Fibroblast of the aortic adventitia (primary cell): ENCODE data around the gene SMPD3. TPM values are rescaled to one million over a fixed set of nuclear protein-coding genes. Genes with fewer than 3 reads are reported as not detected.
A peak's percentile ranks its signal among the peaks of the same experiment; 100 is the strongest.

Experiments
- DNase-seq: peaks from one replicate; pipeline ENCODE4 v3.0.0-alpha.2; 2010; ENCODE audit warnings: low read depth
- H3K4me3 ChIP-seq: 2 replicates; pipeline ENCODE4 v1.5.1; 2011; ENCODE audit warnings: low read depth, mild to moderate bottlenecking, control low read depth, low read length, moderate library complexity
- total RNA-seq: library from RNA; depleted of rRNA; stranded (reverse); fragments of >200 nt; gene quantifications from 2 replicates; pipeline ENCODE4 v1.2.3, GENCODE V29; 2012; ENCODE audit warnings: low replicate concordance
- TF ChIP-seq, protein P1 (sequence below): IDR thresholded peaks from 2 replicates; pipeline ENCODE4 v1.5.1; 2011; ENCODE audit warnings: mild to moderate bottlenecking, low read length, control low read depth, inconsistent platforms; ENCODE audit not compliant: insufficient read depth

The SMPD3 gene
- total RNA-seq, 1 donor = not detected

DNA sequence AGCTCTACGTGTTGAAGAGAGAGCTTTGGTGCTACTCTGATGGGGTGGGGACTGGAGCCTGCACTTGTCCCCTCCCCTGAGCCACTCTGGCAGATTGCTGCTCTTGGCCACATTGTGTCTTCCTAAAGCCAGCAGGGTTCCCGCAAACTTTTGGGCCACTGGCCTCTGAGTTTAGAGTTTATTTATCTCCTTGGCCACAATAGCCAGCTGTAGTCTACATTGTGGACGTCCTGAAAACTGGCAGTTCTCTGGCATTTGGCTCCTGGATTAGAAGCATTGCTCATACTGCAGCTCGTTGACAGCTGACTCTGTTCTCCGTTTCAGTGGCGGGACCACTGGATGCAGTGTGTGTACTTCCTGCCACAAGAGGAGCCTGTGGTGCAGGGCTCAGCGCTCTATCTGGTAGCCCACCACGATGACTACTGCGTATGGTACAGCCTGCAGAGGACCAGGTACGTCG is 102.9 kb downstream of the SMPD3 start:
- TF ChIP-seq, protein P1, sequence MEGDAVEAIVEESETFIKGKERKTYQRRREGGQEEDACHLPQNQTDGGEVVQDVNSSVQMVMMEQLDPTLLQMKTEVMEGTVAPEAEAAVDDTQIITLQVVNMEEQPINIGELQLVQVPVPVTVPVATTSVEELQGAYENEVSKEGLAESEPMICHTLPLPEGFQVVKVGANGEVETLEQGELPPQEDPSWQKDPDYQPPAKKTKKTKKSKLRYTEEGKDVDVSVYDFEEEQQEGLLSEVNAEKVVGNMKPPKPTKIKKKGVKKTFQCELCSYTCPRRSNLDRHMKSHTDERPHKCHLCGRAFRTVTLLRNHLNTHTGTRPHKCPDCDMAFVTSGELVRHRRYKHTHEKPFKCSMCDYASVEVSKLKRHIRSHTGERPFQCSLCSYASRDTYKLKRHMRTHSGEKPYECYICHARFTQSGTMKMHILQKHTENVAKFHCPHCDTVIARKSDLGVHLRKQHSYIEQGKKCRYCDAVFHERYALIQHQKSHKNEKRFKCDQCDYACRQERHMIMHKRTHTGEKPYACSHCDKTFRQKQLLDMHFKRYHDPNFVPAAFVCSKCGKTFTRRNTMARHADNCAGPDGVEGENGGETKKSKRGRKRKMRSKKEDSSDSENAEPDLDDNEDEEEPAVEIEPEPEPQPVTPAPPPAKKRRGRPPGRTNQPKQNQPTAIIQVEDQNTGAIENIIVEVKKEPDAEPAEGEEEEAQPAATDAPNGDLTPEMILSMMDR = no peak
- H3K4me3 ChIP-seq = no peak overlapping the region
- DNase-seq = peak; percentile 40

DNA sequence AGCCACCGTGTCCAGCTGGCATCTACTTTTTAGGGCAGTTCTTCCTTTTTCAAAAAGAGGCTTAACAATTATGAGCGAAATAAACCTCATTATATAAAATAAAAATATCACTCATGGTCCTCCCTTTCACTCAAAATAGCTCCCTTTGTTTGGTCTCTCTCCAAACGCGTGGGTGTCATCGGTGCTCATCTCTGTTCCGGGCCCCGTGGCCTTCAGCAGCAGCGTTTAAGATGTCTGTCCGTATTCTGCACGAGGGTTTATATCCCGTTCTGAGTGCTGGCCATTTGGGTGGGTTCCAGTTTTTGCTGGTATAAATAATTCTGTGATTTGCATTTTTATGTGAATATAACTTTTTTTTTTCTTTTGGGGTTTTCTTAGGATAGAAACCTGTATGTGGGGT is 104.1 kb downstream of the SMPD3 start:
- DNase-seq = no peak
- TF ChIP-seq, protein P1 = no peak
- no peak overlapping the region for H3K4me3 ChIP-seq

DNA sequence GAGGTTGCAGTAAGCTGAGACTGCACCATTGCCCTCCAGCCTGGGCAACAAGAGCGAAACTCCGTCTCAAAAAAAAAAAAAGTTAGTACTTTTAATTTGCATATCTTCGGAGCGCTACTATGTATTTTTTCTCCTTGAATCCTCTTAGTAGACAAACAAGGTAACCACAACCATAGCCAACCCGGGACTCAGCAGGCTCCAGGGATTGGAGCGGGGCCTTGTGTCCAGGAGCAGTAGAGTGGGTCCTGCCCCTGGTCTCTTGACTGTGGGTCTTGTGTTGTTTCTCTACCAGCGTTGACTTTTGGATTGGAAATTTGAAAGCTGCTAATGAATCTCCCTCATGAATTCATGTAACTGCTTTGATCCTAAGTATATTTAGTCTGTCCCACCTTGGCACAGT is 105.2 kb downstream of the SMPD3 start:
- H3K4me3 ChIP-seq = no peak overlapping the region
- TF ChIP-seq, protein P1 = no peak
- DNase-seq = no peak

DNA sequence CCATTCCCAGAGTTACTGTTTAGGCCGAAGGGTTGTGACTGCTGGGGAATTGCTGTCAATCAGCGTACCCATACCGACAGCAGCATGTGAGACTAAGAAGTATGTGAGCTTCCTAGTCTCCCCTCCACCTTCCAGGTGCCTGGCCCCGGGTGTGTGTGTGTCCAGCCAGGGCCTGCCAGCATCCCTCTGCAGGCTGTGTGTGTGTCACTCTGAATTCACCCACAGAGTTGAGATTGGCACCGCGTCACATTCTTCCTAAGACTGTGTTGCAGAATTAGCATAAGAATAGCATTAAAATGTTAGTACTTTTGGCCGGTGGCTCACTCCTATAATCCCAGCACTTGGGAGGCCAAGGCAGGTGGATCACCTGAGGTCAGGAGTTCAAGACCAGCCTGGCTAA is 105.7 kb downstream of the SMPD3 start:
- TF ChIP-seq, protein P1 = no peak
- no peak overlapping the region for H3K4me3 ChIP-seq
- DNase-seq = no peak

DNA sequence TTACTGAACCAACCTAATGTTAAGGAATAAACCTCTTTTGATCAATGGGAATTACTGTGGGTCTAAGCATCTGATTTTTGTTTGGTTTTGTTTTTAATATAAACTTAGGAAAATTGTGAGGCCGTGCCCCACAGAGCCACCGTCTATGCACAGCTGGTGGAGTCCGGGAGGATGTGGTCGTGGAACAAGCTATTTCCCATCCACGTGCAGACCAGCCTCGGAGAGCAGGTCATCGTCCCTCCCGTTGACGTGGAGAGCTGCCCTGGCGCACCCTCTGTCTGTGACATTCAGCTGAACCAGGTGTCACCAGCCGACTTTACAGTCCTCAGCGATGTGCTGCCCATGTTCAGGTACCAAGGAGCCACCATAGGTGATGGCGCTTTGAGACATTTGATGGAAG is 109.1 kb downstream of the SMPD3 start:
- H3K4me3 ChIP-seq = no peak overlapping the region
- no peak for DNase-seq
- TF ChIP-seq, protein P1 = no peak

DNA sequence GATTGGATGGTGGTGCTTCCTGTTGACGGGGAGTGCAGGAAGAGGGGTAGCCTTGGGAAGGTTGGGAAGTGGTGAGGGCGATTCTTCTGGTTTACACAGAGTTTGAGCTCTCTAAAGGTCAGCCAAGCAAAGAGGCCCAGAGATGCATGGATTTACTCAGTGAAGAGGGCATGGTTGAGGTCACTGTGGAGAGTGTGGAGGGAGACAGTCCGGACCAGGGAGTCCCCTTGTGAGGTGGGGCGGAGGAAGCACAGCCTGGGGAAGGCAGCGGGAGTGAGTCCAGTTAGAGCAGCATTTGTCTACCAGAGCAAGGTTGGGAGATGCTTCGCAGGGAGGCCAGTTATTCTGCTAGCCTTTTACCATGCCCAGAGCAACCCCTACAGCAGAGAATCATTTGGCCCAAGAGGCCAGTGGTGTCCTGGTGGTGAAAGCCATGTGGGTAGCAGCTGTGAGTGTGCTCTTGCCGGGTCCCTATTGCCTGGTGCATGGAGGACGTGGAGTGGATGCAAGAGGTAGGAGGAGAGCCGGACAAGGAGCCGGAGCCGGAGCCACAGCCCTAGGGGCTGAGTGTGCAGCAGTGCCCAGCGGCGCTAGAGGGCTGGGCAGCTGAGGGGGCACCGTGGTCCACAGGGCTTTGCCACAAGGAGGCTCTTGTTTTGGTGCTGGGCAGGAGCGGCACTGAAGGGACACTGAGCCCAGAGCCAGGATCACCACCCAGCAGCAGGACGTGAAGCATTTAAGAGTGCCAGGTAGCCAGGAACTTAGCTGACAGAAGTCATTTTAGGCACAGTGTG is 109.8 kb downstream of the SMPD3 start:
- TF ChIP-seq, protein P1 = no peak
- no peak overlapping the region for H3K4me3 ChIP-seq
- DNase-seq = no peak

DNA sequence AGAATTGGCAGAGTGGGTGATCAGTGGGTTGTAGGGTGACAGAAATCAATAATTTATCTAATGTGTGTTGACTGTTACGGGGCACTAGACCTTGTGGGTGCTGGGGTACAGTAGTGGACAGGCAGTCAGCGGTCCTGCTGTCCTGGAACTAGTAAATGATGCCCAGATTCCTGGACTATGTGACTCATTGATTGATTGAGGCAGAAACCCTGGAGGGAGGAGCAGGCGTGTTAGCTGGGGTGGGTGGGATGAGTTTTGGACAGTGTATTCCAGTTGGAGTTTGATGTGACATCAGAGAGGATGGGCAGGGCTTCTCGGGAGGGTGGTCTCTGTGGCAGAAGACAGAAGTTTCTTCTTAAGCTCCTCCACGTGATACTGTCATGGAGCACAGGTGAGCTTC is 113.1 kb downstream of the SMPD3 start:
- TF ChIP-seq, protein P1 = no peak
- H3K4me3 ChIP-seq = no peak overlapping the region
- DNase-seq = peak; percentile 24
